ENCODE measurements around the gene ASB15.

ASB15 gene

GRCh38 chr7:123643495-123644441, 42.1 kb downstream of the ASB15 start (continued):
- 0 out of 2 replicates have a peak, but pooled peaks have one; percentile 67 for TF ChIP-seq HOXC10 (CRISPR knock-in tag; IDR thresholded peaks at IDR 0.05)
- no peak for TF ChIP-seq ZNF350 (tag by site-specific recombination; IDR thresholded peaks at IDR 0.05)
- TF ChIP-seq ZNF302 (tag by site-specific recombination; IDR thresholded peaks at IDR 0.05; ENCODE audit: low read depth) = no peak
- no peak for TF ChIP-seq ZNF133 (tag by site-specific recombination; IDR thresholded peaks at IDR 0.05)
- no peak for TF ChIP-seq ZNF707 (tag by site-specific recombination; IDR thresholded peaks at IDR 0.05)
- TF ChIP-seq ZIC2 (tag by site-specific recombination; IDR thresholded peaks at IDR 0.05) = peak; percentile 50; the same call in 1 of the 2 replicates
- TF ChIP-seq PRDM4 (tag by site-specific recombination; IDR thresholded peaks at IDR 0.05) = peak; percentile 71; the same call in 1 of the 2 replicates
- no peak for TF ChIP-seq ZFP3 (tag by site-specific recombination; IDR thresholded peaks at IDR 0.05; ENCODE audit: low read depth)
- TF ChIP-seq ZNF664 (tag by site-specific recombination; IDR thresholded peaks at IDR 0.05) = no peak
- TF ChIP-seq BCL11B (tag by site-specific recombination; IDR thresholded peaks at IDR 0.05; ENCODE audit: low read depth) = no peak
- TF ChIP-seq ZNF510 (tag by site-specific recombination; IDR thresholded peaks at IDR 0.05; ENCODE audit: insufficient replicate concordance) = no peak
- peak; percentile 34; the same call in 1 of the 2 replicates for TF ChIP-seq ZNF518A (tag by site-specific recombination; conservative IDR thresholded peaks at IDR 0.05; ENCODE audit: low read depth)
- no peak for TF ChIP-seq ZNF148 (tag by site-specific recombination; IDR thresholded peaks at IDR 0.05; ENCODE audit: borderline replicate concordance)
- no peak for TF ChIP-seq ZNF214 (tag by site-specific recombination; IDR thresholded peaks at IDR 0.05; ENCODE audit: borderline replicate concordance)
- no peak for TF ChIP-seq SETDB1 (IDR thresholded peaks at IDR 0.05; ENCODE audit: insufficient read length, low read length)
- TF ChIP-seq PRDM1 (tag by site-specific recombination; IDR thresholded peaks at IDR 0.05) = peak; percentile 49
- TF ChIP-seq SP7 (tag by site-specific recombination; IDR thresholded peaks at IDR 0.05) = peak; percentile 94
- TF ChIP-seq ZNF792 (tag by site-specific recombination; IDR thresholded peaks at IDR 0.05) = no peak
- TF ChIP-seq KLF10 (tag by site-specific recombination; IDR thresholded peaks at IDR 0.05) = no peak
- TF ChIP-seq ZBTB17 (tag by site-specific recombination; IDR thresholded peaks at IDR 0.05) = peak; percentile 63
- no peak for TF ChIP-seq ZNF837 (tag by site-specific recombination; IDR thresholded peaks at IDR 0.05)
- TF ChIP-seq ZNF530 (tag by site-specific recombination; IDR thresholded peaks at IDR 0.05; ENCODE audit: low read depth) = no peak
- TF ChIP-seq ZBTB48 (tag by site-specific recombination; IDR thresholded peaks at IDR 0.05) = peak; percentile 87
- no peak for TF ChIP-seq ZNF132 (tag by site-specific recombination; IDR thresholded peaks at IDR 0.05; ENCODE audit: borderline replicate concordance)
- no peak for TF ChIP-seq SCRT2 (tag by site-specific recombination; IDR thresholded peaks at IDR 0.05)
- no peak for TF ChIP-seq MYNN (tag by site-specific recombination; IDR thresholded peaks at IDR 0.05; ENCODE audit: borderline replicate concordance)
- TF ChIP-seq ZNF76 (tag by site-specific recombination; IDR thresholded peaks at IDR 0.05; ENCODE audit: borderline replicate concordance, low read depth) = no peak
- TF ChIP-seq INSM2 (tag by site-specific recombination; IDR thresholded peaks at IDR 0.05) = peak; percentile 72

Measured in HEK293 (cell line).